ENCODE results near the gene LAMC2.
"Not testable (repeated sequence)": the region's sequence is repeated elsewhere in the genome, so short reads cannot be mapped to it uniquely, and the experiment has no call there.

Gene LAMC2

DNA sequence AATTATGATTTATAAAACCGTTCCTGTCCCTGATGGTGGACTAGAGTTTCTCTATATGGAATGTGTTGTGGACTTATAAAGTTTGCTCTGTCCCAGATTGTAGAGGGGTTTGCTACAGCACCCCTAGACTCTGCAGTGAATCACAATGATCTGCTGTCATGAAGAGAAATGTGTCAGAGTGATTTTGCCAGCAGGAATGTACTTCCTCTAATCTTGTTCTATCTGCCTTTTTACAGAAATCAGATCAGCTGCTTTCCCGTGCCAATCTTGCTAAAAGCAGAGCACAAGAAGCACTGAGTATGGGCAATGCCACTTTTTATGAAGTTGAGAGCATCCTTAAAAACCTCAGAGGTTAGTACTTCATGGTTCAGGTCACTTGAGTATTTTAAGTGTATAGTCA, 52.0 kb downstream of the LAMC2 start:
- H3K4me3 ChIP-seq (replicated peaks in 1 of 2; ENCODE audit: low read depth in 2 of 2, low read length in 2 of 2), result no peak overlapping the region
- TF ChIP-seq, protein P1, sequence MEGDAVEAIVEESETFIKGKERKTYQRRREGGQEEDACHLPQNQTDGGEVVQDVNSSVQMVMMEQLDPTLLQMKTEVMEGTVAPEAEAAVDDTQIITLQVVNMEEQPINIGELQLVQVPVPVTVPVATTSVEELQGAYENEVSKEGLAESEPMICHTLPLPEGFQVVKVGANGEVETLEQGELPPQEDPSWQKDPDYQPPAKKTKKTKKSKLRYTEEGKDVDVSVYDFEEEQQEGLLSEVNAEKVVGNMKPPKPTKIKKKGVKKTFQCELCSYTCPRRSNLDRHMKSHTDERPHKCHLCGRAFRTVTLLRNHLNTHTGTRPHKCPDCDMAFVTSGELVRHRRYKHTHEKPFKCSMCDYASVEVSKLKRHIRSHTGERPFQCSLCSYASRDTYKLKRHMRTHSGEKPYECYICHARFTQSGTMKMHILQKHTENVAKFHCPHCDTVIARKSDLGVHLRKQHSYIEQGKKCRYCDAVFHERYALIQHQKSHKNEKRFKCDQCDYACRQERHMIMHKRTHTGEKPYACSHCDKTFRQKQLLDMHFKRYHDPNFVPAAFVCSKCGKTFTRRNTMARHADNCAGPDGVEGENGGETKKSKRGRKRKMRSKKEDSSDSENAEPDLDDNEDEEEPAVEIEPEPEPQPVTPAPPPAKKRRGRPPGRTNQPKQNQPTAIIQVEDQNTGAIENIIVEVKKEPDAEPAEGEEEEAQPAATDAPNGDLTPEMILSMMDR (IDR thresholded peaks at IDR 0.05; ENCODE audit: low read depth, low read length), result no peak
- DNase-seq (ENCODE audit: low read depth in 2 of 2), result peak; percentile 43 to 74

DNA sequence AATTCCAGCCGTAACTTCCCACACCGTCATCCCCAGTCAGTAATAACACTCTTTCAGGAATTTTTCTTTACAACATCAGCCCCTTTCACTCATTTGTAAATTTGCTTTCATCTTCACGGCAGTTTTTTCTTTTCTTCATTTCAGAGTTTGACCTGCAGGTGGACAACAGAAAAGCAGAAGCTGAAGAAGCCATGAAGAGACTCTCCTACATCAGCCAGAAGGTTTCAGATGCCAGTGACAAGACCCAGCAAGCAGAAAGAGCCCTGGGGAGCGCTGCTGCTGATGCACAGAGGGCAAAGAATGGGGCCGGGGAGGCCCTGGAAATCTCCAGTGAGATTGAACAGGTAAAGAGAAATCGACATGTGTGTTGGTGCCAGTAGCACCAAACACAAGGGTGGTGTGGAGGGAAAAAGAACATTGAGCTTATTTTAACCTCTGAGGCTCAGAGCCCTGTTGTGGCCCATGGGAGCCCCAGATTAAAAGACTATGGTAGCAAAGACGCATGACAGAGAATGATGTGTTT, 53.2 kb downstream of the LAMC2 start:
- no peak overlapping the region for H3K4me3 ChIP-seq (replicated peaks in 1 of 2; ENCODE audit: low read depth in 2 of 2, low read length in 2 of 2)
- DNase-seq (ENCODE audit: low read depth in 2 of 2), result no peak
- TF ChIP-seq, protein P1 (IDR thresholded peaks at IDR 0.05; ENCODE audit: low read depth, low read length), result no peak

DNA sequence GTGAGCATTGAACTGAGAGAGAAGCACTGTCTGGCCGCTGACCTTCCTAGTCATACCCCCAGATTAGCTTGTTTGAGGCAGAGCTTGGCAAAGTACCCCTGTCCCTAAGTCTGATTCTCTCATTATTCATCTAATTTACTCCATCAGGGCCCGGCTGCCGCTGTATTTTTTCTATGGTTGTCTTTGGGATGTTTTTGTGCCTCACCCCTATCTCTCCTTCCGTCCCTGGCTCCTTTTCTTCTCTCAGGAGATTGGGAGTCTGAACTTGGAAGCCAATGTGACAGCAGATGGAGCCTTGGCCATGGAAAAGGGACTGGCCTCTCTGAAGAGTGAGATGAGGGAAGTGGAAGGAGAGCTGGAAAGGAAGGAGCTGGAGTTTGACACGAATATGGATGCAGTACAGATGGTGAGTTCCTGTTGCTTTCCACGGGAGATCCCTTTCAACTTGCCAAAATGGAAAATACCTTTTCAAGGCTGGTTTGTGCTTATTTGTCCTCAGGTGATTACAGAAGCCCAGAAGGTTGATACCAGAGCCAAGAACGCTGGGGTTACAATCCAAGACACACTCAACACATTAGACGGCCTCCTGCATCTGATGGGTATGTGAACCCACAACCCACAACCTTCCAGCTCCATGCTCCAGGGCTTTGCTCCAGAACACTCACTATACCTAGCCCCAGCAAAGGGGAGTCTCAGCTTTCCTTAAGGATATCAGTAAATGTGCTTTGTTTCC, 53.9 kb downstream of the LAMC2 start:
- DNase-seq (ENCODE audit: low read depth in 2 of 2), result peak in 1 of 2 donors; percentile 38
- TF ChIP-seq, protein P1 (IDR thresholded peaks at IDR 0.05; ENCODE audit: low read depth, low read length), result no peak
- no peak overlapping the region for H3K4me3 ChIP-seq (replicated peaks in 1 of 2; ENCODE audit: low read depth in 2 of 2, low read length in 2 of 2)

DNA sequence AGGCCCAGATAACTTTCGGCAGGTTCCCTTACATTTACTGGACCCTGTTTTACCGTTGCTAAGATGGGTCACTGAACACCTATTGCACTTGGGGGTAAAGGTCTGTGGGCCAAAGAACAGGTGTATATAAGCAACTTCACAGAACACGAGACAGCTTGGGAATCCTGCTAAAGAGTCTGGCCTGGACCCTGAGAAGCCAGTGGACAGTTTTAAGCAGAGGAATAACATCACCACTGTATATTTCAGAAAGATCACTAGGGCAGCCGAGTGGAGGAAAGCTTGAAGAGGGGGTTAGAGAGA, 54.4 kb downstream of the LAMC2 start:
- H3K4me3 ChIP-seq (replicated peaks in 1 of 2; ENCODE audit: low read depth in 2 of 2, low read length in 2 of 2), result no peak overlapping the region
- TF ChIP-seq, protein P1 (IDR thresholded peaks at IDR 0.05; ENCODE audit: low read depth, low read length), result no peak
- DNase-seq (ENCODE audit: low read depth in 2 of 2), result no peak

DNA sequence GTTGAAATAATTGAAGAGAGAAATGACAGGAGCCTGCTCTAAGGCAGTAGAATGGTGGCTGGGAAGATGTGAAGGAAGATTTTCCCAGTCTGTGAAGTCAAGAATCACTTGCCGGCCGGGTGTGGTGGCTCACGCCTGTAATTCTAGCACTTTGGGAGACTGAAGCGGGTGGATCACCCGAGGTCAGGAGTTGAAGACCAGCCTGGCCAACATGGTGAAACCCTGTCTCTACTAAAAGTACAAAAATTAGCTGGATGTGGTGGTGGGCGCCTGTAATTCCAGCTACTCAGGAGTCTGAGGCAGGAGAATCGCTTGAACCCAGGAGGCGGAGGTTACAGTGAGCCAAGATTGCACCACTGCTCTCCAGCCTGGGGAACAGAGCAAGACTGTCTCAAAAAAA, 54.8 kb downstream of the LAMC2 start:
- not testable (repeated sequence) for DNase-seq (ENCODE audit: low read depth in 2 of 2); H3K4me3 ChIP-seq (replicated peaks in 1 of 2; ENCODE audit: low read depth in 2 of 2, low read length in 2 of 2)

DNA sequence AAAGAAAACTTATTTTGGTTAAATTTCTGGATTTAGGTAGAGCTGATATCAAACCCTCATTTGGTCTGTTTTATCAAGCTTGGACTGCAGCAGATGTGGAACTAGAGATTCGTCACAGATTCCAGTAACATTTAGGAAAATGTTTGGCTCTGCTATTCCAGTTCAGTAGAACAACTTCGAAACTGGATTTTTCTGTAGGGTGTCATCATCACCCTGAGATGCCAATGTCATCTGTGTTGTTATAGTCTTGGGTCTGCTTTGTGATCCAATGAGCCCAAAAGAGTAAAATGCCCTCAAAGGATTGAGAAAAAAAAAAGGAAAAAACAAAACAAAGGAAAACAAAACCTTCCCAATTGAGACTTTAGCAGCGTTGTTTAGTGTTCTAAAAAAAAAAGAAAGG, 55.4 kb downstream of the LAMC2 start:
- no peak overlapping the region for H3K4me3 ChIP-seq (replicated peaks in 1 of 2; ENCODE audit: low read depth in 2 of 2, low read length in 2 of 2)
- DNase-seq (ENCODE audit: low read depth in 2 of 2), result peak; percentile 53 to 57
- TF ChIP-seq, protein P1 (IDR thresholded peaks at IDR 0.05; ENCODE audit: low read depth, low read length), result no peak

DNA sequence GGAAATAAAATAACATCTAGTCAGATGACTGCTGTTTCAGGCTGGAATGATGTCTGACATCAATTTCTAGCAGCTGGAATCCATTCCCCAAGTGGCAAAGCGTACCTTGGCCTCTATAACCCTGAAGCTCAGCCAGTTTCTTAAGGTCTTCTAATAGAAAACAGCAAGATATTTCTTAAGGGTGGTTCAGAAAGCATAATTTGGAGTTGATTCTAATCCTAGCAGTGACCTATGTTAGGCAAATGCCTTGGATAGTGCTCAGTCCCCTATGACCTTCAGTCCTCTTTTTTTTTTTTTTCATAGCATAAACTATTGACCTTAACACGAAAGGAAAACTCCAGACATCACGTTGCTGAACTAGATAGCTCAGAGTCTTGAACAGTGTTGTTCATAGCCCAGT, 56.5 kb downstream of the LAMC2 start:
- TF ChIP-seq, protein P1 (IDR thresholded peaks at IDR 0.05; ENCODE audit: low read depth, low read length), result no peak
- H3K4me3 ChIP-seq (replicated peaks in 1 of 2; ENCODE audit: low read depth in 2 of 2, low read length in 2 of 2), result no peak overlapping the region
- peak in 1 of 2 donors; percentile 51 for DNase-seq (ENCODE audit: low read depth in 2 of 2)

All from cardiac fibroblast (primary cell).